Smooth muscle cell (in vitro differentiated cells): ENCODE data around the gene HIPK2. TPM values are rescaled to one million over a fixed set of nuclear protein-coding genes. Genes with fewer than 3 reads are reported as not detected.

ENCODE experiments used
- DNase-seq: peaks from one replicate; lab custom pipeline; 2025; ENCODE audit not compliant: unreplicated experiment; lab: John Stamatoyannopoulos, UW
- H2AFZ ChIP-seq: fragments of 200-600 bp; sonication (generic); 2 replicates; pipeline ENCODE4 v1.6.0; 2016; ENCODE audit warnings: antibody characterized with exemption, low read depth, mild to moderate bottlenecking
- H3F3A ChIP-seq: fragments of 200-600 bp; sonication (generic); 2 replicates; pipeline ENCODE4 v1.6.0; 2017; ENCODE audit warnings: antibody characterized with exemption, low read depth
- H3K27ac ChIP-seq: fragments of 200-600 bp; sonication (generic); 2 replicates; pipeline ENCODE4 v1.5.1; 2016; ENCODE audit warnings: low read depth, mild to moderate bottlenecking
- H3K27me3 ChIP-seq: fragments of 200-600 bp; sonication (generic); 2 replicates; pipeline ENCODE4 v1.6.1; 2016; ENCODE audit warnings: low read depth, mild to moderate bottlenecking
- H3K36me3 ChIP-seq: fragments of 200-600 bp; sonication (generic); 2 replicates; pipeline ENCODE4 v1.5.1; 2016; ENCODE audit warnings: low read depth
- H3K4me1 ChIP-seq: fragments of 200-600 bp; sonication (generic); 2 replicates; pipeline ENCODE4 v1.5.1; 2016; ENCODE audit warnings: low read depth
- H3K4me2 ChIP-seq: fragments of 200-600 bp; sonication (generic); 2 replicates; pipeline ENCODE4 v1.6.0; 2016; ENCODE audit warnings: mild to moderate bottlenecking
- H3K4me3 ChIP-seq: fragments of 200-600 bp; sonication (generic); 2 replicates; pipeline ENCODE4 v1.5.1; 2016; ENCODE audit warnings: mild to moderate bottlenecking
- H3K79me2 ChIP-seq: fragments of 200-600 bp; sonication (generic); 2 replicates; pipeline ENCODE4 v1.6.0; 2016; ENCODE audit warnings: low read depth, mild to moderate bottlenecking
- H3K9ac ChIP-seq: fragments of 200-600 bp; sonication (generic); 2 replicates; pipeline ENCODE4 v1.6.0; 2016; ENCODE audit warnings: low read depth
- H3K9me3 ChIP-seq: fragments of 200-600 bp; sonication (generic); replicated peaks from 2 replicates; pipeline ENCODE4 v1.5.1; 2016; ENCODE audit warnings: low read depth
- H4K20me1 ChIP-seq: fragments of 200-600 bp; sonication (generic); 2 replicates; pipeline ENCODE4 v1.6.0; 2016; ENCODE audit warnings: low read depth
- CTCF ChIP-seq: fragments of 200-600 bp; sonication (generic); IDR thresholded peaks from 2 replicates; pipeline ENCODE4 v1.5.1; 2017; ENCODE audit warnings: borderline replicate concordance, mild to moderate bottlenecking, antibody characterized with exemption; ENCODE audit not compliant: insufficient read depth, poor library complexity, severe bottlenecking
- WGBS: methylation state at CpG from one replicate; pipeline ENCODE4 v1.1.7; 2016; ENCODE audit warnings: low lambda C conversion rate; 5-methylcytosine and 5-hydroxymethylcytosine counted together
- polyA plus RNA-seq: library from polyadenylated mRNA; unstranded; fragments of >200 nt; fragmentation: Nextera tagmentation; extraction: Ambion mirVana; gene quantifications from 2 replicates; pipeline ENCODE4 v1.2.1, GENCODE V29; 2016
- total RNA-seq: library from RNA; depleted of rRNA; stranded (reverse); fragments of >200 nt; gene quantifications from 2 replicates; pipeline ENCODE4 v1.2.3, GENCODE V29; 2014

Gene HIPK2
- total and polyA plus RNA-seq, 2 experiments from 2014 or later: 3.0 to 11.2 TPM

- H3K36me3 ChIP-seq: no peaks in the 10 kb centered on the region
- no peak for DNase-seq
- 81% methylated on average over 6 of the region's 6 CpGs for WGBS
- peaks cover 22% of the 10 kb centered on the region for H3K79me2 ChIP-seq
- no peaks in the 10 kb centered on the region for H3F3A ChIP-seq
- no peak for TF ChIP-seq CTCF
- peaks cover 98% of the 10 kb centered on the region for H4K20me1 ChIP-seq
- no peaks in the 10 kb centered on the region for H3K27me3 ChIP-seq
- H3K4me3 ChIP-seq: no peak overlapping the region
- H3K4me2 ChIP-seq: no peak overlapping the region
- H2AFZ ChIP-seq: no peak overlapping the region
- H3K9me3 ChIP-seq: no peaks in the 10 kb centered on the region
- no peak overlapping the region for H3K27ac ChIP-seq
- H3K9ac ChIP-seq: no peak overlapping the region
- H3K4me1 ChIP-seq: peaks cover 25% of the 10 kb centered on the region
Observed at GRCh38 chr7:139741789-139742344, 35.9 kb downstream of the HIPK2 start.

GRCh38 chr7:139741239-139741638 is 36.6 kb downstream of the HIPK2 start:
- Histone ChIP-seq H3K27ac (no peak overlapping the region), H3K4me3 (no peak overlapping the region), H4K20me1 (peaks cover 98% of the 10 kb centered on the region), H3K79me2 (peaks cover 22% of the 10 kb centered on the region), H3K36me3 (no peaks in the 10 kb centered on the region), H3K9me3 (no peaks in the 10 kb centered on the region), H3K9ac (no peak overlapping the region), H3K4me2 (no peak overlapping the region), H2AFZ (no peak overlapping the region), H3K4me1 (peaks cover 25% of the 10 kb centered on the region), H3K27me3 (no peaks in the 10 kb centered on the region), H3F3A (no peaks in the 10 kb centered on the region)
- WGBS: 96% methylated on average over 7 of the region's 7 CpGs
- TF ChIP-seq CTCF: no peak
- no peak for DNase-seq

DNA sequence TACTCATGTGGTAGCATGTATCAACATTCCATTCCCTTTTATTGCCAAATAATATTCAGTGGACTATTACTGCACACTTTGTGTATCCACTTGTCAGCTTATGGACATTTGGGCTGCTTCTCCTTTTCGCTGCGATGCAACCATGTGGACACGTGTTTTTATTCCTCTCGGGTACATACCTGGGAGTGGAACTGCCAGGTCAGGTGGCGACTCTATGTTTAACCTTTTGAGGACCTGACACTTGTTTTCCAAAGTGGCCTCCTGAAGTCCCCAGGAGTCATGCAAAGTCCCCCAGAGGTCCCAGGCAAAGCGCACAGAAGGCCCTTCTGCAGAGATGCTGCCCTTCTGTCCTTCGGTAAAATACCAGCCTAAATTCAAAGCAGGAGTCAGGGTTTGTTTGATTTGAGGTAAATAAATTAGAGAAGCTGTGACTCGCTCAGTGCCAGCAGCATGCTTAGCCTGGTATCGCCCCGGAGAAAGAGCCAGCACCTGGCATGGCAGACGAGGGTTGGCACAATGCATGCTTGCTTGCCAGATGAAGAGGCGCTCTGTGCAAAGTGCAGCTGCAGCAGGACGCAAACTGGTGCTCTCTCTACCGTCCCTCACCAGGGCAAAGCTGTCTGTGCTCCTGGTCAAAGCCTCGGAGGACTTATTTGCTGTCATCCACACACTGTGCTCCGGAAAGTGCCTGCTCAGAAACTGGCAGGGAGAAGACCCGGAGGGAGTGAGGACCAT is 37.8 kb downstream of the HIPK2 start:
- Histone ChIP-seq H3K27me3 (no peaks in the 10 kb centered on the region), H3K79me2 (peaks cover 31% of the 10 kb centered on the region), H3F3A (no peaks in the 10 kb centered on the region), H3K4me2 (no peak overlapping the region), H3K27ac (no peak overlapping the region), H4K20me1 (peaks cover 95% of the 10 kb centered on the region), H3K4me3 (no peak overlapping the region), H2AFZ (no peak overlapping the region), H3K36me3 (no peaks in the 10 kb centered on the region), H3K9me3 (no peaks in the 10 kb centered on the region), H3K9ac (no peak overlapping the region), H3K4me1 (peaks cover 13% of the 10 kb centered on the region)
- WGBS: 97% methylated on average over 17 of the region's 17 CpGs
- TF ChIP-seq CTCF: no peak
- DNase-seq: no peak
